ENCODE measurements around the gene IQCN.

- TF ChIP-seq CTCF (IDR thresholded peaks at IDR 0.05): no peak
- TF ChIP-seq ZFX (IDR thresholded peaks at IDR 0.05; ENCODE audit: borderline replicate concordance): no peak
These were observed 12.9 kb upstream of the IQCN start for GRCh38 chr19:18286973-18287635.

All from 22Rv1 (cell line).